HG03039 (cell line): ENCODE results near the gene PCDH9.

Source experiments
- ATAC-seq: cut with Tn5 transposase; IDR thresholded peaks from one replicate; pipeline ENCODE4 v1.9.1; 2021; ENCODE audit warnings: mild to moderate bottlenecking, moderate library complexity; ENCODE audit not compliant: unreplicated experiment

The PCDH9 gene

DNA sequence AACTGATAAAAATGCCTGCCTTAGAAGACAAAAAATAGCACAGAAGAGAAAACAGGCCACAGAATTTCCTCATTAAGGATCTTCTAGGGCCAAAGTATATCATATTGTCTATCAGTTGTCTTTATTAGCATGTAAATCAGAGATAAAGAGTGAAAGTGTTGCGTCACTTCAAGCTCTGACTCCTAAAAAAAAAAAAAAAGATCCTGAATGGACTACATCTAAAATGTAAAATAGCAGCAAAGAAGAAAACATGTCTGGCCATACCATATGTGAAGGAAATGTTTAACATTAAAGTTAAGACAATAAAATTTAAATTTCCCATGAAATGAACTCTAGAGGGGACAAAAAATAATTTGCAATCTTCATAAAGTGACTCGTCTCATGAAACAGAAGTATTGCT is 237.4 kb downstream of the PCDH9 start:
- no peak for ATAC-seq

DNA sequence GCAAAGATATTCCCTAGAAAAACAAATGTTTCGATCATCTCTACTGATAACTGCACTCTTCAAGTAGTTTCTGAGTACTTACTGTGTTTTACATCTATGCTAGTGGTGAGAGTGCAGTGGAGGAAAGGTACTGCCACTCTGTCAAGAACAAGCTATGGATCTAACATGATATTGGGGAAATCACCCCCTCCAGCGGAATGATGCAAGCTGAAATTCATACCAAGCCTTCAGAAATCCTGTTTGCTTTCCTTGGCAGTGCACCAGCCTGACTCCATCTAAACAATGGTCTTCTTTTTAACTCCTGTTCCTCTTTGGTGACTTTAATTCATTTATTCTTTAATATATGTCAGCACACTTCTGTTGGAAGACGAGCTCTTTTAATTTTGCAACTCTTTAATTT is 238.0 kb downstream of the PCDH9 start:
- ATAC-seq: no peak

DNA sequence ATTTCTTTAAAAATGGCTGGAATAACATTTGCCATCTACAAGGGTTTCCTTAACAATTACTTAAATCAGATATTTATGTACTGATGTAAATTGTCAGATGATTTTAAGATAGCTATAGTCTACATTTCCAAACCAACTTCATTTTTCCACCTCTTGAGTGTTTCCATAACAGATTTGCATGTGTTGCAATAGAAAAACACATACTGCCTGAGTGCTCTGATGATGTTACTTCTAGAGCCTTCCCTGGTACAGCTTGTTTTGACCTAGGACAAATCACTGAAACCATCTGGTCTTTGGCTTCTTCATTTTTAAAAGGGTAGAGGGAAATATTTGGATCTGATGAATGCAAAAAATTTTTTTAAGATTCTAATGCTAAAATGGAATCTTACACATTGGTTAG is 245.9 kb downstream of the PCDH9 start:
- ATAC-seq: no peak

DNA sequence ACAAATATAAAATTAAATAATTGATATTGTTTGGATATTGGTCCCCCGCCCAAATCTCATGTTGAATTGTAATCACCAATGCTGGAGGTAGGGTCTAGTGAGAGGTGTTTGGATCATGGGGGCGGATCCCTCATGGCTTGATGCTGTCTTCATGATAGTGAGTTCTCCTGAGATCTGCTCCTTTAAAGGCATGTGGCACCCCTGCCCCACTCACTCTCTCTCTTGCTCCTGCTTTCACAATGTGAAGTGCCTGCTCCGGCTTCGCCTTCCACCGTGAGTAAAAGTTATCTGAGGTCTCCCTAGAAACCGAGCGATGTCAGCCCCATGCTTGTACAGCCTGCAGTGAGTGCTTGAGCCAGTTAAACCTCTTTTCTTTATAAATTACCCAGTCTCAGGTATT is 248.2 kb downstream of the PCDH9 start:
- ATAC-seq: no peak

DNA sequence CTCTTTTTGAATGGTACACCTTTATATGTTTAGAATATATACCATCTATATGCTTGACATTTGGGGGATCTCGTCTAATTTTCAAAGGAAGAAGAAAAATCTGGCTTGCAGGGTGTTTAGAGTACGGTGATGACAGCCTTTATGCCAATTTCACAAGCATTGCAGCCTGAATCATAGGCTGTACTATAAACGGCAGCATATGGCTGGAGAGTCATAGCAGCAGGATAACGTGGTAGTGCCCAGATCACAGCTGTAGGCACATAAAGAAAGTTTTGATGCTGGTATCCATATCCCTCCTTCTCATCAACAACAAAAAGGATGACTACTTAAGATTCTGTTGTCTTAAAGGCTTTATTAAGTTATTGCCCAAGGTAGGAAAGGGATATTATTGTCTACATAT is 253.0 kb downstream of the PCDH9 start:
- ATAC-seq: no peak

DNA sequence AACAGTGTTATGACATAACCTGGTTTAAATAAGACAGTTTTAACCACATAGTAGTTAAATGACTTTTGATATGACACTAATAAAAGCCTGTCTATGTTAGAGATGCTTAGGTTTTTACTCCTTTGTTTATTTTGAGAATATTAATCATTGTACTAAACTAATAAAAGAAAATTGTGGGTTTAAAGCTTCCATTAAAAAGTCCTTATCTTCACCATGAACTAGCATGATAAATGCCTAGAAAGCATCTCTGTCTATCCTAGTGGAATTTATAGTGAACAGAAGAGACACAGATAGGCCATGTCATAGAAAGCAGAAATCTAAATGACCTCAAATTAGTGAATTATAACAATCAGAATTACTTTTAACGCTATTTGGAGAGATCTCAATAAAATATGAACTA is 255.2 kb downstream of the PCDH9 start:
- no peak for ATAC-seq

DNA sequence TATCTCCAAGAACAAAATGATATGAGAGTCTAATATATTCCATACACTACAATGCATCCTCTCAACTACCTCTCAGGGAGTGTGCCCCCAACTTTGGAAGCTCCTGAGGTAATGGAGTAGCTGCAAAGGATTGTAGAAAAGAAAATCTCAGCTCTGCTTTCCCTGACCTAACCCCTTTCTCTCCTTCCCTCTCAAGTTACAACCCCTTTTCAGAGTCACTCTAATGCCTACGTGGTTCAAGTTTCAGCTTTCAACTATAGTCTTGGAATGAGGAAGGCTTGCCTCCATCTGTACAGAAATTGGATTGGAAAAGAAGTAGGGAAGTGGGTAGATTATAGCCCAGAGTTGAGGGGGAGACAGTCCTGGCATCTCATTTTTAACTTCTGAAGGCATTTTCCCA is 256.0 kb downstream of the PCDH9 start:
- ATAC-seq: no peak

DNA sequence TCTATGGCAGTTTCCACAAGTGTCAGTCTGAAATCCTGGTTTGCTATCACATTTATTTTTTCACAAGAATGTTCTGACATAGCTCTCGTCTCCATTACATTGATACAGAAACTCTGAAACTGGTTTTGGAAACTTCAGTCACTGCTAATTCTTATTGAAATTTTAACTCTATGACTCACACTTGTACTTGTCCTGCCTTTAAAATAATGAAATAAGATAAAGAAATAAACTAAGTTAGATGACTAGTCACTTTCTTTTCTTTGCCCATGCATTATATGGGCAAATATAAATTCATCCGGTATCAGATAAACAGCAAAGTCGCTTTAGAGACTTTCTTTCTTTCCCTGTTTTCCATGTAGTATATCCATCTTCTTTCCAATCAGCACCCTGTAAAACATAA is 257.5 kb downstream of the PCDH9 start:
- ATAC-seq: no peak

DNA sequence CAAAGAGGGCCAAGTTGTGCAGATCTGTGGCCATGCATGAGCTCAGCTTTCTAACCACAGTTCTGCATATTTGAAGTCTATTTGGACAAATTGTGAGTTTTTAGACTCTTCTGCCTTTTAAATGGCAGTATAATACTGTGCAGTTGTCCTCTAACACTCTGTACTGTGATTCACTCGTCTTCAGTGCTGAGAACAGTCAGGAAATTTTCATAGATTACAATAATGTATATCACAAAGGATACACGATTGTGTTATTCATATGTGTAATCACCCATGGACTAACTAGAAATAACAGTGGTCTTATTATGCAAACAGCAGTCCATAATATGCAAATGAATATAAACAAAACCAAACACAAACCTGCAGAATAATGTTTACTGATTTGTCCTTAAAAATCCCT is 259.1 kb downstream of the PCDH9 start:
- ATAC-seq: no peak

DNA sequence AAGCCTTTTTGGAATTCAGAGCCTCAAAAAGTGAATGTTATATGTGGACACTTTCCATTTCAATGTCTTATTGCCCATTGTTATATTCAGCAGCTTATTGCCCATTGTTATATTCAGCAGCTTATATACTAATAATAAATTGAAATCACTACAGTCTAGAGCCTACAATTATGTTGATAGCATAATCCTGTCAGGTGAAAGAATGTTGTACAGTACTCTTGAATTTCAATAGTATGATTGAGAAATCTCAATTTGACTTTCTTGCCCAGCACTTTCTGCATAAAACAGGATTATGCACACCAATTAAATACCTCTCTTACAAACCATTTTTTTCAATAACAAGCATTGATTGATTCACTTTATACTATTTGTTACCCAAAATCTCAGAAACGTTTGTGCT is 260.8 kb downstream of the PCDH9 start:
- ATAC-seq: no peak

DNA sequence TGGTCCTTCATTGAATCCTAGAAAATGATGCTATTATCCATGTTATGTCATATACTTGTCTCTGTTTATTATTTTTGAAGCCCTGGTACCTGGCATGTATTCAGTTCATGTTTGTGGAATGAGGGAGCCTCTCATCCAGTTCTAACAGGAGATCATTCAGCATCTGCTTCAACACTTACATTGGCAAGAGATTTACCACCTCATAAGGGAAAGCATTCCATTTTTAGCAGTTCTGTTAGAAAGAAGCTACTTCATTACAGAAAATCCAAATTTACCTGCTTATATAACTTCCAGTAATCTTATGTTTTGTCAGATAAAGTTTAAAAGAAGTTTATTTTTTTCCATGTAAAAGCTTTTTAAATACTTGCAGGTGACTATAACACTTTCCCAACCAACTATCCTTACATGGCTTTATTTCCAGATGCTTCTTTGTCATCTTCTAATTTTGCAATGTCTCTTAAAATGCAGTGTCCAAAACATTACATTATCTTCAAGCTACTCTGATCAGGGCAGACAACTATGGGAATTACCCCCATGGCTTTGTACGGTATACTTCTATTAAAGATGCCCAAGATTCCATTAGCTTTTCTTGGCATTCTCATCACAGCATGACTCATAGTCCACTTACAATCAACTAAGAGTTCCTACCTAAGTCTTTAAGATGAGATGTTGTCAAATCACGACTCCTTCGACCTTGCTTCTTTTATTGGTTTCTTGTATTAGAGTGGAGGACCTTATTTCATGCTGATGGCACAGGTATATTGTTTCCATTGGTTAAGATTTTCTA is 262.1 kb downstream of the PCDH9 start:
- no peak for ATAC-seq

DNA sequence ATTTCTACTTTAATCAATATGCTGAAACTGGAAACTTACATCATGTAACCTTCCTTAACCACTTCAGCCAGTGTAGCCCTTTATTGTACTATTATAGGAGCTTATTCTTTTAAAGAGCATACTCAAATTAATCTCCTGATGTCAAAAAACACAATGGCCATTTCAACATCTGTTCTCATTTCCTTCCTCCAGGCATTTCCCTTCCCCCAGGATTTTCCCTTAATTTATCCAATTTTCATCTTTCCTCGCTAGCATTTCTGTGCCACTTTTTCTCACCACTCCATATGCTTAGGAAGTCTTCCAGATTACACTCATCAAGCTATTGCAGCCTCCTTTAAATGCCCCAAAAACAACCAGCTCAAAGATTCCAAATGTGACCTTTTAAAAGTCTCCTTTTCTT is 265.0 kb downstream of the PCDH9 start:
- ATAC-seq: no peak

DNA sequence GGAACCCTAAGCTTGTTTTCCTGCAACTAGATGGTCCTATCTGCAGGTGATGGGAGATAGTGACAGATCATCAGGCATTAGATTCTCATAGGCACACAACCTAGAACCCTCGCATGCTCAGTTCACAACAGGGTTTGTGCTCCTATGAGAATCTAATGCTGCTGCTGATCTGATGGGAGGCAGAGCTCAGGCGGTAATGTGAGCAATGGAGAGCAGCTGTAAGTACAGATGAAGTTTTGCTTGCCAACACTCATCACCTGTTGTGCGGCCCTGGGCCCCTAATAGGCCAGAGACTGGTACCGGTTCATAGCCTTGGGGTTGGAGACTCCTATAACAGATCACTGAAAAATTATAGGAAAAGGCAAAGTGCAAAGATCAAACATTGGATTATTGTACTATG is 267.2 kb downstream of the PCDH9 start:
- ATAC-seq: no peak

DNA sequence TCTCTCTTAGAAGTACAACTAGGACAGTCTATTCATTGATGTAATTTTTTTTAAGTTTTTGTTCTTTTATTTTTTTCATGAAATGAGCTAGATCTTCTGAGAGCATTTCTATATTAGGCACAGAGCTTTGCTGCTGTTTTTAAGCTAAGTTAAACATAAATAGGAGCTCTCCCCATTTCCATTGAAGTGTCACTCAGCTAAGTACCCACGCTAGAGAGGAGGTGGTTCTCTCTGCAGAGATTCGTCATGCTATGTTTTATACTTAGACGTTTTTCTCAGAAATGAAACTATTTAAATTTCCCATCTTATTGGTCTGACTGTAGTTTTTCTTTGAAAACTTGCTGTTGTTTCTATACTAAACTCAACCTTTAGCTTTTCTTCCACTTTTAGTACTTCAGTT is 271.5 kb downstream of the PCDH9 start:
- no peak for ATAC-seq

DNA sequence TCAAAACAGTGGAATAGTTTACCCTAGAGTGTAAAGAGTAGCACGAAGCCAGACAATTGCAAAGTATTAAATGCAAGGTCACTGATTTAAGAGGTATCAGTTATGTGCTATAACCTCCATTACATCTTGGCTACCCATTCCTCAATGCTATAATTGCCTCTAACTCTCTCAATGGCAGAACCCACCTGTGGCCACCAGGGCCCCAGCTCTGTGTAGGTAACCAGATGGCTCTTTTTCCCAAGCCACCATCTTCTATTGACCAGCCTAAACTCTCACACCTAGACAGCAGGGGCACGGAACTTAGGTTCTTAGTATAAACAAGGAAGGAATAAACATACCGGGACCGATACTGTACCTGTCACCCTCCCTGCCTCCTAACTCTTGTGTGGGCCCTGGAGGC is 277.6 kb downstream of the PCDH9 start:
- ATAC-seq: no peak

DNA sequence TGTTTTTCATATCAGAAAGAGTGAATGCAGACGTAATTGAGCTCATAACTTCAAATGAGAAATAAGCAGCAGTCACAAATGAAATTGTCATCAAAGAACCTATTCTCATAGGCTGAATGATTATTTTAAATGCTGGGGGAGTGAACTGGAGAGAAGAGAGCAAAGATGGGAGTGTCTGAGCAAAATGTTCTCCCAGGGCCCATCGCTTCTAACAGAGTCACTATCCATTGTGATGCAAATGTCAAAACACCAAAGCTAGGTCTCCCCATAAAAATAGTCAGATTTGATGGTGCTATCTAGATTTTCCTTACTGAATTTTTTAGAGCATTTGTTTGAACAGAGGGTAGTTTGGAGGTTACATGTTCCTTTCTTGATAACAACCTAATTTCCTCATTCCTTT is 278.7 kb downstream of the PCDH9 start:
- no peak for ATAC-seq

DNA sequence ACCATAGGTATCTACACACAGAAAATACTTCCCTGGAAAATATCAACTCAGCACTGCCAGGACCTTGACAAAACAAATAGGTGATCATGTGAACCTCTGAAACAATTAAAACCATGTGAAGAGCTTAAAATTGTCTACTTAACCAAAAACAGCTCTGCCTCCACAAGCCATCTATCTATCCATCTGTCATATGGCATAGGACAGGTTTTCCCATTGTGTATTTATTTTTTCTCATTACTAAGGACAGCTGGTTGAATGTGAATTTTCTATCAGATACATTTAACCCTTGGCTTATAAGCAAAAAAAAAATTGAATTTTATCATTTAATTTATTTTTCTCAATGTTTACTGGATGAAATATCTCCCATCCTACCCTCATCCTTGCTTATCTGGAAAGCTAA is 279.5 kb downstream of the PCDH9 start:
- ATAC-seq: no peak

DNA sequence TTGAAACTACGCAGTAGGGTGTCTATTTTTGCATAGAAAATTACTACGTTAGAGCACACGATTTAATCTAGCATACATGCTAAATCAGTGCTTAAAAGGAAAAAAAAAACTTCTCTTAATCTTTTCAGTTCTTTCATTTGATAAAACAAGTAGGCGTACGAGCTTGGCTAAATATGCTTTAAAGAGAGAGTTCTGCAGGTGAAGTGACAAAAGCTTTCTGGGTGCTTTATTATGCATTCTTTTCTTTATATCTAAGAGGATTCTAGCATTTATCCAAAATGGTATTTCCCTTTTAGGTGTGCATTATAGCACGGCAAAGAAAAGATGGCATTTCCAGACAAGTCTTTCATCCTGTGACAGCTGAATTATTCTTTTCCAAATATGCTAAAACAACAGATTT is 281.2 kb downstream of the PCDH9 start:
- no peak for ATAC-seq

DNA sequence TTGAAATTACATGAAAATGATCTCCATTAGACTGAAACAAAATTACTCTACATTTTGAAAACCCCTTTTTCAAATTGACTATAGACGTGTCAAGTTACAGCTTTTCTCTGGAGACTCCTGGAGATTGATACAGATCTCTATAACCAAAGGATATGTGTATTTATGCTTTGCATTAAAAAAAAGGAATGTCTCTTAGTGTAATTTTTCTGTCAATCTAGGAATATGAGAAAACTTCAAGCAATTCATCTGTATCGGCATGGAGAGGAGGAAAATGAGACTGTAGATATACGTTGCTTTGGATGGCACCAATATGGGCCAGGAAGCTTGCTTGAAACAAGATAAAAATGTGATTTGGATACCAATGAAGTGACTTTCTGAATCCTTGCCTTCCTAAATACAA is 286.6 kb downstream of the PCDH9 start:
- ATAC-seq: no peak

DNA sequence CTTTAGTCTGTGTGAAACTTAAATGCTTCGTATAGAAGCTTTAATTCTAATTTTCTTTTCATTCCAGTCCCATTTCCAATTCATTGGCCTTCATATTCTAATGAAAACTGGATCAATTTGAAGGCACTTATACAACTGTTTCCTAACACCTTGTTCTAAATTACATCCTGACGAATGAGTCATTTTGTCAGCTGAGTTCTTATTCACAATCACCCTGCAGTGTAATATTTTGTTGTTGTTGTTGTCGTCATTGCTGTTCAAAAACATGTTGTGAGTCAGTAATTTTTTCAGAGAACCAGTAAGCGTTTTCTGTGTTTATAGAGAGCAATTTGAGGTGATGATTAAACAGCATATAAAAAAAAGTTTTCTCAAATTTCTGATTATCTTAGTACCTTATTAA is 290.0 kb downstream of the PCDH9 start:
- ATAC-seq: no peak

DNA sequence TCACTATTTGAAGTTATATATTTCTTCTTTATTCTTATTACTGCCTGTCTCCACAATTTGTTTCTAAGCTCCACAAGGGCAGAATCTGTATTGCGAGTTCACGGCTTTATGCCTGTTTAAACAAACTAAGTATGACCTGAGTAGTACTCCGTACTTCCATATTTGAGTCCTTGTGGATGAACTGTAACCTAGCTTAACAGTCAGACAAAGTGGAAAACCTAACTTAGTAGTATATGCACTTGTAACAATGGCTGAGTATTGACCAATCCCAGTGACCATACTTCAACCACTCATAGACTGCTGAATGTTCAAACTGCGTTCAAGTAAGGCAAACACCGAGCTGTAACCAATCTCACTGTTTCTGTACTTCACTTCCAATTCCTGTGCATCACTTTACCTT is 292.7 kb downstream of the PCDH9 start:
- no peak for ATAC-seq

DNA sequence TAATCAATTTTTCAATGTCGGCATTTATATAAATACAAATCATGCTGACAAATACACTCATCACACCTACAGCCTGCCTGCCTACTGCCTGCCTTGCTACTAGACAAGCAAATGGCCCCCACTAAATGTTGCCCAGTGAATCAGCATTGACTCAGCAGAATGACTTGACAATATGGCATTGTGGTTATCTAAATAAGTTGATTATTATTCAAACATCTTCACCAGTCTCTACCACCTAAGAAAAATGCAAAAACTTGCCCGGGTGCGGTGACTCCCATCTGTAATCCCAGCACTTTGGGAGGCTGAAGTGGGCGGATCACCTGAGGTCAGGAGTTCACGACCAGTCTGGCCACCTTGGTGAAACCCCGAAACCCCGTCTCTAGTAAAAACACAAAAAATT is 296.1 kb downstream of the PCDH9 start:
- ATAC-seq: no peak

DNA sequence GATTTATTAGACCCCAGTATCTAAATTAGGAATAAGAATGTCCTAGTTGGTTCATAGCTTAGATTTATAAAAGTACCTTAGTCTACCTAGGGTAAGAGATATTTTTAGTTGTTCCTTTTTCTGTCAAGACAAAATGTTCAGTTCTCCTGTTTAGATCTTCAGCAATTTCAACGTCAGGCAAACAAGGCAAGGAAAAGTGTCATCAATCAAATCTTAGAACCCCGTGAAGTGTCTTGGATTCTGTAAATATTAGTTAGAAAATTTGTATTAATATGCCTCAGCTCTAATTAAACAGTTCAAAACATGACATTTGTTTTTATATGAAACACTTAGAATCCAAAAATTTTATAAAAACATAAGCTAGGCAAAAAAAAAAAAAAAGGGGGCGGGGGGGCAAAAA is 296.6 kb downstream of the PCDH9 start:
- no peak for ATAC-seq
